ENCODE measurements around the gene STRADA.

GRCh38 chr17:63675607-63676546 is 65.7 kb downstream of the STRADA start:
- TF ChIP-seq, protein P1, sequence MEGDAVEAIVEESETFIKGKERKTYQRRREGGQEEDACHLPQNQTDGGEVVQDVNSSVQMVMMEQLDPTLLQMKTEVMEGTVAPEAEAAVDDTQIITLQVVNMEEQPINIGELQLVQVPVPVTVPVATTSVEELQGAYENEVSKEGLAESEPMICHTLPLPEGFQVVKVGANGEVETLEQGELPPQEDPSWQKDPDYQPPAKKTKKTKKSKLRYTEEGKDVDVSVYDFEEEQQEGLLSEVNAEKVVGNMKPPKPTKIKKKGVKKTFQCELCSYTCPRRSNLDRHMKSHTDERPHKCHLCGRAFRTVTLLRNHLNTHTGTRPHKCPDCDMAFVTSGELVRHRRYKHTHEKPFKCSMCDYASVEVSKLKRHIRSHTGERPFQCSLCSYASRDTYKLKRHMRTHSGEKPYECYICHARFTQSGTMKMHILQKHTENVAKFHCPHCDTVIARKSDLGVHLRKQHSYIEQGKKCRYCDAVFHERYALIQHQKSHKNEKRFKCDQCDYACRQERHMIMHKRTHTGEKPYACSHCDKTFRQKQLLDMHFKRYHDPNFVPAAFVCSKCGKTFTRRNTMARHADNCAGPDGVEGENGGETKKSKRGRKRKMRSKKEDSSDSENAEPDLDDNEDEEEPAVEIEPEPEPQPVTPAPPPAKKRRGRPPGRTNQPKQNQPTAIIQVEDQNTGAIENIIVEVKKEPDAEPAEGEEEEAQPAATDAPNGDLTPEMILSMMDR (IDR thresholded peaks at IDR 0.05), result no peak
- no peak for TF ChIP-seq POLR2A (IDR thresholded peaks at IDR 0.05)

All from Peyer's patch (tissue), 4 donors.